OCI-LY1 (cell line): ENCODE data around the gene ARMH1.

Source experiments
- H2AFZ ChIP-seq: fragments of 200-600 bp; sonication (generic), shearing (Covaris generic); 2 replicates; pipeline ENCODE4 v1.6.0; 2014; ENCODE audit warnings: antibody characterized with exemption, mild to moderate bottlenecking, low read length
- H3F3A ChIP-seq: fragments of 200-600 bp; sonication (generic), shearing (Covaris generic); 2 replicates; pipeline ENCODE4 v1.6.0; 2014; ENCODE audit warnings: mild to moderate bottlenecking, antibody characterized with exemption, low read length, moderate library complexity; ENCODE audit not compliant: insufficient read depth
- H3K27ac ChIP-seq: fragments of 200-600 bp; sonication (generic); 2 replicates; pipeline ENCODE4 v1.5.1; 2014; ENCODE audit warnings: low read length, mixed run types, mild to moderate bottlenecking, low read depth; ENCODE audit not compliant: poor library complexity, severe bottlenecking
- H3K27me3 ChIP-seq: fragments of 200-600 bp; sonication (generic); 2 replicates; pipeline ENCODE4 v1.6.0; 2014; ENCODE audit warnings: antibody characterized with exemption, mild to moderate bottlenecking, low read length, moderate library complexity; ENCODE audit not compliant: insufficient read depth
- H3K36me3 ChIP-seq: fragments of 200-600 bp; sonication (generic); 2 replicates; pipeline ENCODE4 v1.6.1; 2014; ENCODE audit warnings: mild to moderate bottlenecking, antibody characterized with exemption, low read length, moderate library complexity, mixed read lengths; ENCODE audit not compliant: insufficient read depth
- H3K4me1 ChIP-seq: fragments of 200-600 bp; sonication (generic); 2 replicates; pipeline ENCODE4 v1.5.1; 2014; ENCODE audit warnings: mild to moderate bottlenecking, low read length, moderate library complexity; ENCODE audit not compliant: insufficient read depth, severe bottlenecking
- H3K4me2 ChIP-seq: fragments of 200-600 bp; sonication (generic), shearing (Covaris generic); 2 replicates; pipeline ENCODE4 v1.6.1; 2014; ENCODE audit warnings: low read length
- H3K4me3 ChIP-seq: fragments of 200-600 bp; sonication (generic); 2 replicates; pipeline ENCODE4 v1.5.1; 2014; ENCODE audit warnings: low read length, low read depth, mild to moderate bottlenecking, mixed read lengths; ENCODE audit not compliant: poor library complexity, severe bottlenecking
- H3K79me2 ChIP-seq: fragments of 200-600 bp; shearing (Covaris generic); 2 replicates; pipeline ENCODE4 v1.6.1; 2016; ENCODE audit warnings: mixed run types, low read length, mixed read lengths; ENCODE audit not compliant: insufficient read depth
- H3K9ac ChIP-seq: fragments of 200-600 bp; sonication (generic), shearing (Covaris generic); 2 replicates; pipeline ENCODE4 v1.6.1; 2014; ENCODE audit warnings: mild to moderate bottlenecking, low read length, mixed read lengths
- H3K9me2 ChIP-seq: fragments of 200-600 bp; sonication (generic), shearing (Covaris generic); 2 replicates; pipeline ENCODE4 v1.6.1; 2014; ENCODE audit warnings: low read depth, mild to moderate bottlenecking, low read length, mixed read lengths
- H3K9me3 ChIP-seq: fragments of 200-600 bp; shearing (Covaris generic); 2 replicates; pipeline ENCODE4 v1.6.1; 2014; ENCODE audit warnings: low read length, mixed read lengths
- H4K20me1 ChIP-seq: fragments of 200-600 bp; sonication (generic), shearing (Covaris generic); 2 replicates; pipeline ENCODE4 v1.6.0; 2016; ENCODE audit warnings: mild to moderate bottlenecking, low read length; ENCODE audit not compliant: insufficient read depth
- CTCF ChIP-seq: fragments of 200-600 bp; sonication (generic), shearing (Covaris generic); IDR thresholded peaks from 2 replicates; pipeline ENCODE4 v1.5.1; 2017; ENCODE audit warnings: mild to moderate bottlenecking, antibody characterized with exemption, low read length, moderate library complexity, mixed read lengths
- EZH2 ChIP-seq: fragments of 200-600 bp; sonication (generic), shearing (Covaris generic); IDR thresholded peaks from 2 replicates; pipeline ENCODE4 v1.8.0; 2017; ENCODE audit warnings: borderline replicate concordance, mixed run types, mild to moderate bottlenecking, antibody characterized with exemption, low read length, moderate library complexity, mixed read lengths

Gene ARMH1

GRCh38 chr1:44648529-44649250, 25.8 kb upstream of the ARMH1 start:
- no peaks in the 10 kb centered on the region for H3K79me2 ChIP-seq
- H3K9me2 ChIP-seq = no peaks in the 10 kb centered on the region
- H3K4me1 ChIP-seq = no peaks in the 10 kb centered on the region
- no peak overlapping the region for H3K4me2 ChIP-seq
- no peak overlapping the region for H2AFZ ChIP-seq
- no peak overlapping the region for H3K9ac ChIP-seq
- no peaks in the 10 kb centered on the region for H3K27me3 ChIP-seq
- no peak overlapping the region for H3K27ac ChIP-seq
- no peak overlapping the region for H3K4me3 ChIP-seq
- no peaks in the 10 kb centered on the region for H3F3A ChIP-seq
- H3K36me3 ChIP-seq = peaks cover 78% of the 10 kb centered on the region
- H4K20me1 ChIP-seq = no peaks in the 10 kb centered on the region
- TF ChIP-seq EZH2 (no peak), CTCF (no peak)
- H3K9me3 ChIP-seq = no peaks in the 10 kb centered on the region

- no peaks in the 10 kb centered on the region for H3F3A ChIP-seq
- H3K9me3 ChIP-seq = no peaks in the 10 kb centered on the region
- H3K4me3 ChIP-seq = no peak overlapping the region
- TF ChIP-seq CTCF (no peak), EZH2 (no peak)
- no peaks in the 10 kb centered on the region for H3K79me2 ChIP-seq
- no peak overlapping the region for H3K4me2 ChIP-seq
- no peaks in the 10 kb centered on the region for H3K9me2 ChIP-seq
- H3K27me3 ChIP-seq = no peaks in the 10 kb centered on the region
- no peak overlapping the region for H3K9ac ChIP-seq
- H3K27ac ChIP-seq = no peak overlapping the region
- no peaks in the 10 kb centered on the region for H4K20me1 ChIP-seq
- H3K4me1 ChIP-seq = no peaks in the 10 kb centered on the region
- H3K36me3 ChIP-seq = peaks cover 67% of the 10 kb centered on the region
- no peak overlapping the region for H2AFZ ChIP-seq
Measured at GRCh38 chr1:44649788-44650158, 24.7 kb upstream of the ARMH1 start.

GRCh38 chr1:44650159-44650831, 24.2 kb upstream of the ARMH1 start:
- Histone ChIP-seq H3K9me2 (no peaks in the 10 kb centered on the region), H4K20me1 (no peaks in the 10 kb centered on the region), H3K9ac (no peak overlapping the region), H3K4me1 (no peaks in the 10 kb centered on the region), H3F3A (no peaks in the 10 kb centered on the region), H2AFZ (no peak overlapping the region), H3K79me2 (no peaks in the 10 kb centered on the region), H3K4me2 (no peak overlapping the region), H3K4me3 (no peak overlapping the region), H3K36me3 (peaks cover 62% of the 10 kb centered on the region), H3K27ac (no peak overlapping the region), H3K27me3 (no peaks in the 10 kb centered on the region), H3K9me3 (no peaks in the 10 kb centered on the region)
- no peak for TF ChIP-seq EZH2
- no peak for TF ChIP-seq CTCF
